Neural crest cell (in vitro differentiated cells): ENCODE data around the gene CEP57L1. TPM values are rescaled to one million over a fixed set of nuclear protein-coding genes. Genes with fewer than 3 reads are reported as not detected.

ENCODE experiments used
- DNase-seq: peaks from one replicate; pipeline ENCODE4 v3.0.0; 2021; ENCODE audit warnings: low read depth, mixed read lengths, low spot score
- H3K27ac Mint-ChIP-seq: one replicate; pipeline ENCODE4 v1.8.0; 2021; ENCODE audit warnings: mild to moderate bottlenecking, mixed read lengths; ENCODE audit not compliant: unreplicated experiment
- H3K27me3 Mint-ChIP-seq: 2 replicates; pipeline ENCODE4 v1.8.0; 2021; ENCODE audit warnings: low read depth, mild to moderate bottlenecking, mixed read lengths
- H3K36me3 Mint-ChIP-seq: 2 replicates; pipeline ENCODE4 v1.8.0; 2021; ENCODE audit warnings: low read depth, mild to moderate bottlenecking, mixed read lengths
- H3K4me1 Mint-ChIP-seq: 2 replicates; pipeline ENCODE4 v1.8.0; 2021; ENCODE audit warnings: mixed read lengths
- H3K4me3 Mint-ChIP-seq: one replicate; pipeline ENCODE4 v1.8.0; 2021; ENCODE audit warnings: mild to moderate bottlenecking, mixed read lengths
- H3K9me3 Mint-ChIP-seq: 2 replicates; pipeline ENCODE4 v1.8.0; 2021; ENCODE audit warnings: mixed read lengths
- total RNA-seq: library from RNA; stranded (reverse); gene quantifications from 2 replicates; pipeline ENCODE4 v1.2.1, GENCODE V29; 2021
- TF ChIP-seq, protein P1 (sequence below): fragments of 200-600 bp; sonication (generic); conservative IDR thresholded peaks from 2 replicates; pipeline ENCODE4 v1.5.0; 2021; ENCODE audit warnings: antibody characterized with exemption, mild to moderate bottlenecking

The CEP57L1 gene
- total RNA-seq, 1 donor from 2014 or later = 19.8 TPM

DNA sequence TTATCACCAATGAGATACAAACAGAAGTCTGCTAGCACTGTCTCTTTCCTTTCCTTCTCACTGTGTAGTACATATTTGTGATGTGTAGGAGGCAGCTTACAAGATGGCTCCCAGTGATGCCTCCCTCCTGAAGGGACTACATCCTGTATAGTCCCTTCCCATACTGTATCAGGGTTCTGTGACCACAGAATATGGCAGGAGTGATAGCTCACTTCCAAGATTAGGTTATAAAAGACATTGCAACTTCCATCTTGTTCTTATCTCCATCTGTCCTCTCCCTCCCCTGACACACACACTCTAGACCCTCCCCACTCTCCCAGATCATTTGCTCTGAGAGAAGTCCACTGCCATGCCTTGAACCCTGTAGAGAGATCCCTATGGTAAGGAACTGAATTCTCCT, 38.6 kb upstream of the CEP57L1 start:
- Mint-ChIP-seq H3K4me3 (no peak overlapping the region), H3K27ac (no peak overlapping the region), H3K36me3 (no peaks in the 10 kb centered on the region), H3K9me3 (no peaks in the 10 kb centered on the region), H3K27me3 (no peaks in the 10 kb centered on the region), H3K4me1 (peaks cover 26% of the 10 kb centered on the region)
- no peak for DNase-seq
- TF ChIP-seq, protein P1, sequence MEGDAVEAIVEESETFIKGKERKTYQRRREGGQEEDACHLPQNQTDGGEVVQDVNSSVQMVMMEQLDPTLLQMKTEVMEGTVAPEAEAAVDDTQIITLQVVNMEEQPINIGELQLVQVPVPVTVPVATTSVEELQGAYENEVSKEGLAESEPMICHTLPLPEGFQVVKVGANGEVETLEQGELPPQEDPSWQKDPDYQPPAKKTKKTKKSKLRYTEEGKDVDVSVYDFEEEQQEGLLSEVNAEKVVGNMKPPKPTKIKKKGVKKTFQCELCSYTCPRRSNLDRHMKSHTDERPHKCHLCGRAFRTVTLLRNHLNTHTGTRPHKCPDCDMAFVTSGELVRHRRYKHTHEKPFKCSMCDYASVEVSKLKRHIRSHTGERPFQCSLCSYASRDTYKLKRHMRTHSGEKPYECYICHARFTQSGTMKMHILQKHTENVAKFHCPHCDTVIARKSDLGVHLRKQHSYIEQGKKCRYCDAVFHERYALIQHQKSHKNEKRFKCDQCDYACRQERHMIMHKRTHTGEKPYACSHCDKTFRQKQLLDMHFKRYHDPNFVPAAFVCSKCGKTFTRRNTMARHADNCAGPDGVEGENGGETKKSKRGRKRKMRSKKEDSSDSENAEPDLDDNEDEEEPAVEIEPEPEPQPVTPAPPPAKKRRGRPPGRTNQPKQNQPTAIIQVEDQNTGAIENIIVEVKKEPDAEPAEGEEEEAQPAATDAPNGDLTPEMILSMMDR = no peak

DNA sequence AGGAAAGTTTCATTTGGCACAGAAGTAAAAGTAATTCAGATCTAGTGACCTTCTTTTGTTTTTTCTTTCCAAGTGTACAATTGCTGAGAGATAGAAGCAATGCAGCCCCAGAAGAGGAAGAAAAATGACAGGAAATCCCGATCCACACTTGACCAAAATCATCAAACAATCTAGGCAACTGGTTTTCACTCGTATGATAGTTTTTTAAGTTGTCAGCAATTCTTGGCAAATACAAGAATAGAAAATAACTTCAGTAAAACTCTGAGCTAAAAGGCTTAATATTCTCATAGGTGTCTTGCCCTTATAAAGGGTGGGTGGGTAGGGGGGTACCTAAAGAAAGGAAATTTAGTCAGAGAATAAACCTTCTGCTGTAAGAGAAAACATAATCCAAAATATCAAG, 36.7 kb upstream of the CEP57L1 start:
- no peaks in the 10 kb centered on the region for H3K27me3 Mint-ChIP-seq
- no peaks in the 10 kb centered on the region for H3K9me3 Mint-ChIP-seq
- H3K4me1 Mint-ChIP-seq = peaks cover 11% of the 10 kb centered on the region
- H3K27ac Mint-ChIP-seq = no peak overlapping the region
- H3K4me3 Mint-ChIP-seq = no peak overlapping the region
- TF ChIP-seq, protein P1 = no peak
- no peaks in the 10 kb centered on the region for H3K36me3 Mint-ChIP-seq
- DNase-seq = no peak

- H3K27ac Mint-ChIP-seq = no peak overlapping the region
- TF ChIP-seq, protein P1 = no peak
- no peak for DNase-seq
- no peaks in the 10 kb centered on the region for H3K27me3 Mint-ChIP-seq
- H3K36me3 Mint-ChIP-seq = no peaks in the 10 kb centered on the region
- H3K9me3 Mint-ChIP-seq = no peaks in the 10 kb centered on the region
- peaks cover 10% of the 10 kb centered on the region for H3K4me1 Mint-ChIP-seq
- no peak overlapping the region for H3K4me3 Mint-ChIP-seq
Observed at GRCh38 chr6:109059153-109059552, 36.2 kb upstream of the CEP57L1 start.

- H3K4me3 Mint-ChIP-seq = no peak overlapping the region
- TF ChIP-seq, protein P1 = no peak
- H3K27ac Mint-ChIP-seq = no peak overlapping the region
Observed at GRCh38 chr6:109059571-109060021, 35.7 kb upstream of the CEP57L1 start.

DNA sequence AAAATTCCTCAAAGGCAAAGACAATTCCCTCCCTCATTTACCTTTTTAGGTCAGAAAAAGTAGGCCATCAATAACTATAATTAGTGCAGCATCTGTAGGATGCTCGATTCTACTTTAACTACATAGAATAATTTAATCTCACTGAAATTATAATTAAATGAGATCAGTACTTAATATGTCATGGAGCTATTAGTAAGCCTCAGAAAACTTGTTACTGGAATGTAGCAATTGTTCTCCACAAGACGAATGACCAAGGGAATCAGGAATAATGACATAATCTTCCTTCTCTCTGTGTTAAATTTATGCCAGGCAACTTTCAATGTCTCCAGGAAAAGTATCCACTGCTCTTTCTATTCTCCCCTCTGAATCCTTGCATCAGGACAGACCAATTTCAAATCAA, 34.7 kb upstream of the CEP57L1 start:
- Mint-ChIP-seq H3K9me3 (no peaks in the 10 kb centered on the region), H3K4me3 (no peak overlapping the region), H3K27ac (no peak overlapping the region), H3K36me3 (no peaks in the 10 kb centered on the region), H3K4me1 (peaks cover 10% of the 10 kb centered on the region), H3K27me3 (no peaks in the 10 kb centered on the region)
- TF ChIP-seq, protein P1 = no peak
- no peak for DNase-seq

More at GRCh38 chr6:109059571-109060021, 35.7 kb upstream of the CEP57L1 start:
- H3K4me1 Mint-ChIP-seq = peaks cover 10% of the 10 kb centered on the region
- H3K9me3 Mint-ChIP-seq = no peaks in the 10 kb centered on the region
- no peak for DNase-seq
- no peaks in the 10 kb centered on the region for H3K27me3 Mint-ChIP-seq
- no peaks in the 10 kb centered on the region for H3K36me3 Mint-ChIP-seq

DNA sequence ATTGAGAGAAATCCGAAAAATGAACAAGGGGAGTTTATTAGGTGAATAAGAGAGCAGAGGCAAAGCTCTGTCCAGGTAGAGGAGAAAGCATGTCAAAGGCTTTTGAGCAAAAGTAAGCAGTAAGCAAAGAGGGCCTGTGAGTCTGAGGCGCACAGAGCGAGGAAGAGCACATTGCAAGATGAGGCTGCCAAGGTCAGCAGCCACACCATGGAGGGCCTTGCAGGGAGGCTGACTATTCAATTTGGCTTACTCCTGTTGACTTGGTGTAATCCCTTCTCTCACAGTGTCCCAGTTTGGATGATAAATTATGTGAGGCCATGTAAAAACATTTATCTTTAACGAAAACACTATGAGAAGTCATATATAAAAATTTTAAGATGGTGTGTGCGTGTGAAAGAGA, 33.1 kb upstream of the CEP57L1 start:
- TF ChIP-seq, protein P1 = no peak
- H3K36me3 Mint-ChIP-seq = no peaks in the 10 kb centered on the region
- no peaks in the 10 kb centered on the region for H3K9me3 Mint-ChIP-seq
- H3K4me1 Mint-ChIP-seq = peaks cover 10% of the 10 kb centered on the region
- DNase-seq = no peak
- no peak overlapping the region for H3K27ac Mint-ChIP-seq
- H3K27me3 Mint-ChIP-seq = no peaks in the 10 kb centered on the region
- no peak overlapping the region for H3K4me3 Mint-ChIP-seq
